GM12878 (cell line): ENCODE measurements around the gene PELI1. TPM values are rescaled to one million over a fixed set of nuclear protein-coding genes. Genes with fewer than 3 reads are reported as not detected.

Experiments used
- E2F8 ChIP-seq: fragments of 450-650 bp; IDR thresholded peaks from 2 replicates; pipeline ENCODE4 v1.6.1; 2018; ENCODE audit warnings: mild to moderate bottlenecking, low read depth, moderate library complexity; ENCODE audit not compliant: partially characterized antibody
- HDAC2 ChIP-seq: fragments of 200-600 bp; sonication (generic); IDR thresholded peaks from 2 replicates; pipeline ENCODE4 v1.6.1; 2017
- PRDM15 ChIP-seq: fragments of 450-650 bp; formaldehyde crosslinking; IDR thresholded peaks from 2 replicates; pipeline ENCODE4 v1.4.0; 2020; ENCODE audit warnings: mild to moderate bottlenecking, moderate library complexity
- TARDBP ChIP-seq: IDR thresholded peaks from 2 replicates; pipeline ENCODE4 v1.6.1; 2016; ENCODE audit warnings: borderline replicate concordance
- polyA plus RNA-seq, 11 experiments: library from polyadenylated mRNA; depleted of rRNA in 4 of 11; unstranded in 6 of 11; stranded (reverse) in 5 of 11; fragments of >200 nt; fragmentation: Nextera tagmentation in 4 of 11; fragmentation: Illumina TruSeq in 1 of 11; extraction: Ambion mirVana in 4 of 11; extraction: Trizol in 1 of 11; gene quantifications; 1 replicate in 1 of 11; 2 replicates in 10 of 11; pipeline versions ENCODE4 v1.2.1 to v1.2.3, GENCODE V29; 2011 to 2016; ENCODE audit warnings: inconsistent platforms in 2 of 11, missing spikeins in 2 of 11, low read depth in 1 of 11
- total RNA-seq, 4 experiments: library from RNA; depleted of rRNA in 3 of 4; stranded (reverse); fragments of >200 nt in 3 of 4; fragmentation: Illumina TruSeq in 1 of 4; extraction: Trizol in 1 of 4; gene quantifications; 2 replicates each; pipeline versions ENCODE4 v1.2.1 to v1.2.3, GENCODE V29; 2013 to 2021
- TF ChIP-seq, protein P1 (sequence below): fragments of 450-650 bp; formaldehyde crosslinking; IDR thresholded peaks from 2 replicates; pipeline ENCODE4 v1.4.0; 2022; ENCODE audit warnings: mild to moderate bottlenecking, moderate library complexity

Gene PELI1
- total and polyA plus RNA-seq, 10 of the 15 experiments (the other 5 are each of a cell fraction or from before 2014, with no cell fraction given) = 12.1 to 92.0 (median 39.8) TPM

GRCh38 chr2:64059270-64059669, 85.0 kb downstream of the PELI1 start (continued):
- TF ChIP-seq PRDM15 (no peak), TARDBP (no peak), HDAC2 (no peak), E2F8 (no peak)
- TF ChIP-seq, protein P1, sequence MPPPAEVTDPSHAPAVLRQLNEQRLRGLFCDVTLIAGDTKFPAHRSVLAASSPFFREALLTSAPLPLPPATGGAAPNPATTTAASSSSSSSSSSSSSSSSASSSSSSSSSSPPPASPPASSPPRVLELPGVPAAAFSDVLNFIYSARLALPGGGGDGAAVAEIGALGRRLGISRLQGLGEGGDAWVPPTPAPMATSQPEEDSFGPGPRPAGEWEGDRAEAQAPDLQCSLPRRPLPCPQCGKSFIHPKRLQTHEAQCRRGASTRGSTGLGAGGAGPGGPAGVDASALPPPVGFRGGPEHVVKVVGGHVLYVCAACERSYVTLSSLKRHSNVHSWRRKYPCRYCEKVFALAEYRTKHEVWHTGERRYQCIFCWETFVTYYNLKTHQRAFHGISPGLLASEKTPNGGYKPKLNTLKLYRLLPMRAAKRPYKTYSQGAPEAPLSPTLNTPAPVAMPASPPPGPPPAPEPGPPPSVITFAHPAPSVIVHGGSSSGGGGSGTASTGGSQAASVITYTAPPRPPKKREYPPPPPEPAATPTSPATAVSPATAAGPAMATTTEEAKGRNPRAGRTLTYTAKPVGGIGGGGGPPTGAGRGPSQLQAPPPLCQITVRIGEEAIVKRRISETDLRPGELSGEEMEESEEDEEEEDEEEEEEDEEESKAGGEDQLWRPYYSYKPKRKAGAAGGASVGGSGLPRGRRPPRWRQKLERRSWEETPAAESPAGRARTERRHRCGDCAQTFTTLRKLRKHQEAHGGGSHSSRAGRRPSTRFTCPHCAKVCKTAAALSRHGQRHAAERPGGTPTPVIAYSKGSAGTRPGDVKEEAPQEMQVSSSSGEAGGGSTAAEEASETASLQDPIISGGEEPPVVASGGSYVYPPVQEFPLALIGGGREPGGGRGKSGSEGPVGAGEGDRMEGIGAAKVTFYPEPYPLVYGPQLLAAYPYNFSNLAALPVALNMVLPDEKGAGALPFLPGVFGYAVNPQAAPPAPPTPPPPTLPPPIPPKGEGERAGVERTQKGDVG (CRISPR knock-in tag) = no peak
